ENCODE measurements around the gene RNF215.
"Not testable (repeated sequence)": the region's sequence is repeated elsewhere in the genome, so short reads cannot be mapped to it uniquely, and the experiment has no call there.

Gene RNF215

DNA sequence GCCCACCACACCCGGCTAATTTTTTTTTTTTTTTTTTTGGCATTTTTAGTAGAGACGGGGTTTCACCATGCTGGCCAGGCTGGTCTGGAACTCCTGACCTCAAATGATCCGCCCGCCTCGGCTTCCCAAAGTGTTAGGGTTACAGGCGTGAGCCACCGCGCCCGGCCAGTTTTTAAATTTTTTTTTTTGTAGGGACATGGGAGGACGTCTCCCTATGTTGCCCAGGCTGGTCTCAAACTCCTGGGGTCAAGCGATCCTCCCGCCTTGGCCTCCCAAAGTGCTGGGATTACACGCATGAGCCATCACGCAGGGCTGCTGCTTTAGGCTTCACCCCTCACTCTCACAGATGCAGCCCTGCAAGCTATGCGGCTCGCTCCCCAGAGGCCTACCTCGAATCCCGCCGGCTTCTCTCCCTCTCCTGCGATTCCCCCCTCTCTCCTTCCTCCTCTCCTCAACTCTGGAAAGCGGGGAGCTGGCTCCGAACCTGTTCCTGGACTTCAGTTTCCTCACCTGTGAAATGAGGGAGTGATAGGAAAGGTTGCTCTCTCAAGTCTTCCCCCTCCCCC is 29.5 kb downstream of the RNF215 start:
- no peak for DNase-seq

DNA sequence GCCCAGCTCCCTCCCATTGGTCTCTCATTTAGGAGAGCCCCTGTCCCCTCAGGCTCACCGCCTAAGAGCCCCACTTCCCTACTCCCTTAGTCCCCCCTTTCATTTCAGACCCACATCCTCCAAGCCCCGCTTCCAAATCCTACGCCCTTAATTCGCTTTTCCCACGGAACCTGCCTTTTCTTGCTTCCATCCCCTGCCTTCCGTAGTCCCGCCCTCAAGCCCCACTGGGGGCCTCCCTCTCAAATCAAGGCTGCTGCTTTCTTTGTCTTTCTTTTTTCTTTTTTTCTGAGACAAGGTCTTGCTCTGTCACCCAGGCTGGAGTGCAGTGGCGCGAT is 30.0 kb downstream of the RNF215 start:
- DNase-seq, result no peak

DNA sequence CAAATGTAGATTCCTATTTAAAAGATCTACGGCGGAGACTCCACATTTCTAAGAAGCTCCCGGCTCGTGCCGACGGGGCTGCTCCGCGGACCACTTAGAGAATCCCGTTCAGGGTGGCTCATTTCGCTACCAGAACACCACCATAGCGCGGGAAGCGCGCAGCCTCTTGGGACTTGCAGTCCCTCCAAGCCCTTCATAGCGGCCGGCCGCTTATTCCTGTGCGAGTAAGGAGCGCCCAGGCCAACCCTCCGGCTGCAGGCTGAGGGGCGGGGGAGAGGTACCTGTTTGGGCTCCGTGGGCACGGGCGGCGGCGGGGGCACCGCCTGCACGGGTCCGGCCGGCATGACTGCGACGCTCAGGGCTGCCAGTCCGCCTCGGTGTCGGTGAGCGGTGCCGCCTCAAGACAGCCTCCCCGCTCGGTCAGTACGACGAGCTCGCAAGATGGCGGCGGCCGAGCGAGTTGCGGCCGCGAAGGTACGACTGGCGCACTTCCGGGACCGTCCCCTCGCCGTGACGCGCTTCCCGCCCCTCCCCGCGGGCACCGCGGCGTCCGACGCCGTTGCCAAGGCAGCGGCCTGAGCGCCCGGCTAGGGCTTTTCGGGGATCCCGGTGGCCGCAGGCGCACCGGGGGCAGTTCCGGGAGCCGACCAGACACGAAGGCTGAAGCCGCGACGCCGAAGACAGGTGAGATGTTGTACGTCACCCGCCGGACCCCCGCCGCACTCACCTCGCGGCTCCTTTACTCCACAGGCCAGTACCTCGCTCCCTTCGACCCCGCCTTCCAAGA is 30.6 kb downstream of the RNF215 start, which contains the start of the genes CCDC157 and SF3A1:
TSS of gene CCDC157 (plus strand) at position 559 of the 787 bp plus-strand sequence. CDS start 8,994 bp downstream, outside the sequence.
TSS of gene SF3A1 (minus strand) at position 446 of the 787 bp plus-strand sequence. CDS start at position 344, 102 bp downstream.
- peak; percentile 93 for DNase-seq

DNA sequence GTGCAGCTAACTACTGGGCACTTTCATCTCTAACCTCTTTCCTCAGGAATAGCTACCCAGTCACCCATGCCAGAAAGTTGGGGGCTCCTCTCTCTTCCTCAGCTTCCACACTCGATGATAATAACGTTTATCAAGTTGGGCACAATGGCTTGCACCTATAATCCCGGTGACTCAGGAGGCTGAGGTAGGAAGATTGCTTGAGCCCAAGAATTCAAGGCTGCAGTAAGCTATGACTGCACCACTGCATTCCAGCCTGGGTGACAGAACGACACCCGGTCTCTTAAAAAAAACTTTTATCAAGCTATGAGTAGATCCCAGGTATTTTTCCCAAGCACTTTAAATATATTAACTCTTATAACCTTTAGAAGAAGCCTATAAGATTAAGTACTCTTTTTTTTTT is 32.6 kb downstream of the RNF215 start:
- no peak for DNase-seq

DNA sequence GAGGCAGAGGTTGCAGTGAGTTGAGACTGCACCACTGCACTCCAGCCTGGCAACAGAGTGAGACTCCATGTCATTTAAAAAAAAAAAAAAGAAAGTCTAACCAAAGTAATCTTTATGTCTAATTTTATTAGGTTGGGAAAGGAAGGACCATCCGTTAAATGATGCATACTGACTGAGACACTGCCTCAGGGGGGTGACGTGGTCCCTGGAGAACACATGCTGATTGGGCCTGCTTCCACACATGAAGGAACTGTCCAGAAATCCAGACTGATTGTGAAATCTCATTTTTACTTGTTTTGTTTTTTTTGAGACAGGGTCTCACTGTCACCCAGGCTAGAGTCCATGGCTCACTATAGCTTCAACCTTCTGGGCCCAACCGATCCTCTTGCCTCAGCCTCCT is 36.0 kb downstream of the RNF215 start:
- DNase-seq, result no peak

DNA sequence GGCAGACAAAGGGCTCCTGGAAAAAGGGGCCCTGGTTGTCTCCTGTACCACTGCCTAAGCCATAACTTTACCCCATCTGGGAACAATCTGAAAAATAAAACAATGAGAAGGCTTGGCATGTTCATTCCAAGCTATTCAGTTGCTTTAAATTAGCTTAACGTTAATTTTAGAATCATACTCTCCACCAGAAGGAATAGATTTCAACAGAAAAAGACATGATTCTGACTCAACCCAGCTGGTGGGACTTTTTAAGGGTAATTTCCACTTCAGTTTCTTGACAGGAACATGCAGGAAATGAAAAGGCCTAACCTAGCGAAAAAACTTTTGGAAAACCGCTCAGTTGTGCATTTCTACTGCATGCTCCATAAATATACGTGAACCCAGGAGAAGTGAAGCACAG is 38.4 kb downstream of the RNF215 start:
- no peak for DNase-seq

DNA sequence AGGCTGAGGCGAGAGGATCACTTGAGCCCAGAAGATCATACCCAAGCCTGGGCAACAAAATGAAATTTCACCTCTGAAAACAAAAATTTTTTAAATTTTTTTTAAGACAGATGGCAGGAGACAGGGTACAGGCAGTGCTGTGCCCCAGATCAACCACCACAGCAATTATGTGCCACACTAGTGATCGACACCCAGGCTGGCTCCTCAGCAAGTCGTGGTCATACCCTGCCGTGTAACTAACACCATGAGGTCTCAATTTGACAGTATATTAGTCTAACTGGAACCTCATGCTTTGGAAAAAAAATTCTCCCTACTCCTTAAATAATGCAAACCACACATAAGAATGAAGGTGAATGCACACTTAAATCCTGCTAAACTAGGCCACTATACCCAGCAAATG is 38.8 kb downstream of the RNF215 start:
- DNase-seq, result no peak

DNA sequence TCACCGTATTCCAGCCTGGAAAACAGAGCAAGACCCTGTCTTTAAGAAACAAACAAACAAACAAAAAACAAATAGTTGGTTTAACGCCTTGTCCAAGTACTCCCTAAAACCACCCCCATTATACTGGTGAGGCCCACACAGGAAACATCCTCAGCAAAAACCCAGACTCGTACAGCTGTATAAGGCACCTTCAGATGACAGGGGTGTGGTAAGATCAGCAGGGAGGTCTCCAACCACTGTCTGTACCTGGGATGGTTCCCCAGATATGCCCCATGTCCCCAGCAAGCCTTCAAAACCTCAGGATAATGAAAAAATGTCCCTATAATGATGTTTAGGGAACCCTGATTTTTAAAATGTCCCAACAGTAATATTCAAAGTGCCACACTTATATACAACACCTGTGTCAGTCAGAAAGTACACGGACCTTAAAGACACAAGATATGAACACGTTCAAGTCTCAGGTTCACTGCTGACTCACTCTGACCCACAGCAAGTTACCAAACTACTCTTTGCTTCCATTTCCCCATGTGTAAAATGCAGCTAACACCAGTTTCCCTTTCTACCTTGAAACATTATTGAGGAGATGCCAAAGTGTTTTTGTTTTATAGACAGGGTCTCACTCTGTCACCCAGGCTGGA is 39.8 kb downstream of the RNF215 start:
- no peak for DNase-seq

DNA sequence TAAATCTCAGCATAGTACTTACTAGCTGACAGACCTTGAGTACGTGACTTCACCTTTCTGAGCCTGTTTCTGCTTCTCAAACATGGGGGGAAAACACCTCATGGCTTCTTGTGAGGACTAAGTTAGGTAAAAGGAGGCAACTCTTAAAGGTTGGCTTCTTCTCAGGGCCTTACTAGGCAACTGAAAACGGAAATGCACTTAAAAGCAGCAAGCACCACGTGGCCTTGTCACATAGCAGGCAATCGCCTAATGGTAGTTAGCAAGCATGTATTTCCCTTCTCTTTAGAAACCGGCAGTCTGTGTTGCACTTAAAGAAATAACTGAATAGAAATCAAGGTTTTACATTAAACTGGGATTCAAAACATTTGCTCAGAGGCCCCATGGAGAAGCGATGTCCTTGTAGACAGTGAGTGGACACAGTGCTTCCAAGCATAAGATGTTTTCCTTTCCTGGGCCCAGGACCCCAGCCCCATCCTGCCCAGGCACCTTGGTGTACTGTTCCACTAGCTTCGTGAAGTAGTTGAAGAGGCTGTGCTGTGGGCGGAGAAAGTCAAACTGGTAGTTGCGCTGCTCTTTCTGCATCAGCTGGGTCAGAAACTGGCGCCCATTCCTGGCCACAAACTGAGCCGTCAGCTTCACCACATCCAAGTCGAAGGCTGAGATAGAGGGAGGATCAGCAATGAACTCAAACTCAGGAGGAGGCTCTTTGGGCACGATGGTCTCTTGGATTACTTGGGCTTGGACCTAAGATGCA is 42.6 kb downstream of the RNF215 start:
- DNase-seq, result no peak

DNA sequence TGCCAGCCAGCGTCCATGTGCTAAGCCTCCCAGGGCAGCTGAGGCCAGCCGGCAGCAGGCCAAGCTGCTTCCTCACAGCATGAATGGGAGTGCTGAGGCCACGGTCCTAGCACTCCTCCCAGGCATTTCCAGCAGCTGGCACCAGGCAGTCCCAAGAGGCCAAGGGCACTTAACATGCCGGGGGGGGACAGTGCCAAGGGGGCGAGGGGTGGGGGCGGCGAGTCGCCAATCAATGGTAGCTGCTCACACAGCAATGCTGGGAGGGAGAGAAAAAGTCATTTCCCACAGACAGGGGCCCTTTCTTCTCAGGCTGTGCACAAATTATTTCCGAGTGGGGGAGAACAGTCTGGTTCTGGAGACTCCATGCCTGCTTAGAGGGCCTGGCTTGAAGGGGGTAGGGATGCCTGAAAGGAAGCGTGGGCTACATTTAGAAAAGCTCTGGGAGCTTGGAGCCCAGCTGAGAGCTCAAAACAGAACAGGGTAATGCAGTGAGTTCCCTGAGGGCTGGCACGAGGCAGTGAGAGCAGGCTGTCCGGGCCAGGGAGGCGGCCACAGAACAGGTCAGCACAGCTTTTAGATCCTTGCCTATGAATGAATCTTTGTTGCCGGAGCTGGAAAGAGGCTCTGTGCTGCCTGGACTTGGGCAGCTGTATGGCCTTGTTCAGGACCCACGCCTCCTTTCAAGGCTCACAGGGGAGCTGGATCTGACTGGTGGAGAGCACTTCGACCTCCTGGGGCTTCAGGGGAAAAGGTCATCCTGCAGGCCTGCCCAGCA is 46.1 kb downstream of the RNF215 start:
- DNase-seq, result peak; percentile 82

DNA sequence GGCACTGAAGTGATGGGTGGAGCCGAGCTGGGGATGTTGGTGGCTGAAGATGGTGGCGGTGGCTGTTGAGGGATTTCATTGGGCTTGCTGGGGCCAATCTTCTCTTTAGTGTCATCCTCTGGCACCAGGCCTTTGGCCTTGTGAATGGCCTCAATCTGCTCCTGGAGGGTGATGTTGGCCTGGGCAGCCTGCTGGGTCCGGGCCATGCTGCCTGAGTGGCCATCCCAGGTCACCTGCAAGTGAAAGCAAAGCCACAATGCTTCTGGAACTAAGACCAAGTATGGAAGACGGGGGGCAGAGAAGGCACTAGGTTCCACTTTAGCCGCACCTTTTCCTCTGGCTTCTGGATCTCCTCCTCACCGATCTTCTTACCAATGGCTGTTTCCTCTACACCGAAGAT is 48.4 kb downstream of the RNF215 start:
- no peak for DNase-seq

DNA sequence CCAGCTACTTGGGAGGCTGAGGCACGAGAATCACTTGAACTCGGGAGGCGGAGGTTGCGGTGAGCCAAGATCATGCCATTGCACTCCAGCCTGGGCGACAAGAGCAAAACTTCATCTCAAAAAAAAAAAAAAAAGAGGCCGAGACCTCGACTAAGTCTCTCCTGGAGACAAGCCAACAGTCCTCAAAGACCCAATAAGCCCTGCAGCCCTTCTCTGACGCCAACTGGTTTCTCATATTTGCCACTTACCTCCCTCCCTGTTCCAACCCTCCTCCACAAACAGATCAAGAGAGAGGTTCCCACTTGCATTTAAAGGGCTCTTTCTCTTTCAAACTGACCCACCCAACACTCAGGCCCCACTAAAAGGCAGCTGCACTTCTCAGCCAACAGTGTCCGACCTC is 48.9 kb downstream of the RNF215 start:
- not testable (repeated sequence) for DNase-seq

DNA sequence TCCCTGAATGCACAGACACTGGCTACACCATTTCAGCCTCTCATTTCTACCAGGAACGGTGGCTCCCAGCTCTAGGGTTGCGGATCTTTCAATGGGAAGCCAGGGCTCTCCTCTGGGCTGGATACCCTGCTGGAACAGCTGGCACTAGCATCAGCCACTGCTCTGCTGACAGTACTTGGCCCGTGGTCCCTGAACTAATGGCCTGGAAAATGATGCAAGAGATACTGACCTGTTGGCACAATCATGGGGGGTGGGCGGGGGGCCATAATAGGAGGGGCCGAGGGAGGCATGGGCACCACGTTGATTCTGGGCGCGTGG is 49.8 kb downstream of the RNF215 start:
- DNase-seq, result no peak

DNA sequence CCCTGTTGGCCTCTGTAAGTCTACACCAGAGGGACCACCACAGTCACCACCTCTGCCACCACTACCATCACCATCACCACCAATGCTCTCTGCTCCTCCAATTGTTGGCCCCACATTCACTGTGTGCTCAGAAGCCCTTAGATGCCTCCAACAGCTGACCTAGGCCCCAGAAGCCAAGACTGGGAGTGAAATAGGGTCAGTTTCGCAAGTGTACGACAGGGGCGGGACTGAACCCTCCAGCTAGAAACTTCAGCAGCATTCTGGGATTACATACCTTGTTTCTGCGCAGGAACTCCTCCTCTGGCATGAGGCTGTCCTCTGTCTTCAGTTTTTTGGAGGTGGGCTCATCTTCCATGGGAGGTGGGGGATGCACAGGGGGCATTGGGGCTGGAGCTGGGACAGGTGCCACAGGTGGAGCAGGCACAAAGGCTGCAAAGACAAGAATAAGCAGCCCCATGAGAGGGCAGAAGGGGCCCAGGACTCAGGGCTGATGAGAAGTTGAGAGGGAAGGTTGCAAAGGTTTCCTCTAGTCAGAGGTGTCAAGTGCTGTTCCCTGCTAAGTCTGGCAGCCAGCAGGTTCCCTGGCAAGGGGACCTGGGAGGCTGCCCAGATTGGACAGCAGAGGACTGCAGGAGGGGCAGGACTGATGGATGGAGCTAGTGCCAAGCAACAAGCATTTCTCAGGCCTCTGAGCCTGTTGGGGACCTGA is 50.3 kb downstream of the RNF215 start:
- DNase-seq, result no peak

DNA sequence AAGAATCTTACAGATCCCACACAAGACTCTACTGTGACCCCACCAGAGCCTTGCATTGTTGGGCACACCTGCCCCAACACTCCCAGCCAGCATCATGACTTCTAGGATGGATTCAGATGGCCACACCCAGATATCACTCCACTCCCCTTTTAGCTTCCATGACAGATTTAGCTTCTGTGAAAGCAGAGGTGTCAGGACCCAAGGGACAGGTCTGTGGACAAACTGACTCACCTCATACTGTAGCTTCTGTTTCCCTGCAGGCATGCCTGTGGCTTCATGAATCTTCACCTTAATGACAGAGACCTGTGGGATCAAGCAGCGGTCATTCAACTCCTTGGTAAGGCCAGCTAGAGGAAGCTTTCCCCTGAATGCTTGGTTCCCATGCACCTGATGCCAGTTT is 52.0 kb downstream of the RNF215 start:
- DNase-seq, result no peak

DNA sequence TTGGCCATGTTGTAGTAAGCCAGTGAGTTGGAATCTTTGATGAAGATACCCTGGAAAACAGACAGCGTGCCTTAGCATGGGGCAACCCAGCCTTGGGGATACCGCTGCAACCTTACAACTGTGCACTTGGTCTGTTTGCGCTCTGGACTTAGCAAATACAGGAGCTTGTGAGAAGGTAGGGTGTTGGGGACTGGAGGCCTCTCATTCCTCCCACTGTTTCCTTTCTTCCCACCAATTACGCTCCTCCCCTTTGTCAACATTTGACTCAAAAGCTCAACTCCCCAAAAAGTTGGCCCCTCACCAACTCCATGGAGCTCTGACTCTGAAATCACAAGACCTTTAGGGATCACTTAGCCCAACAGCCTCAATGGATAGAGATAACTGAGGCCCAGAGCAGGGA is 52.6 kb downstream of the RNF215 start:
- no peak for DNase-seq

DNA sequence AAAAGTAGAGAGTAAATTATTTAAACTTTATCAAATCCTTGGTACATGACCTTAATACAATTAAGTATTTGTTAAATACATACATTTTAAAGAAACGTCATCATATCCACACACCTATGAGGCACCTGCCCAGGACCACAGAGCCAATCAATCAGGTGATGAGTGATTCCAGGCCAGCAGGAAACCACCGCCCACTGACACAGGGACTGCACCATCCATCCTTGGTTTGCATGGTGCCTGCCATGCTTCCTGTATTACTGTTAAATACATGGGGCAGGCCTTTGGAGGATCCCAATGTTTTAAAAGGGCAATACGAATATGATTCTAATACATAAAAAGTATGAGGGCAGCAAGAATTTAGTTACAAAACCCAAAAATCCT is 53.5 kb downstream of the RNF215 start:
- no peak for DNase-seq

DNA sequence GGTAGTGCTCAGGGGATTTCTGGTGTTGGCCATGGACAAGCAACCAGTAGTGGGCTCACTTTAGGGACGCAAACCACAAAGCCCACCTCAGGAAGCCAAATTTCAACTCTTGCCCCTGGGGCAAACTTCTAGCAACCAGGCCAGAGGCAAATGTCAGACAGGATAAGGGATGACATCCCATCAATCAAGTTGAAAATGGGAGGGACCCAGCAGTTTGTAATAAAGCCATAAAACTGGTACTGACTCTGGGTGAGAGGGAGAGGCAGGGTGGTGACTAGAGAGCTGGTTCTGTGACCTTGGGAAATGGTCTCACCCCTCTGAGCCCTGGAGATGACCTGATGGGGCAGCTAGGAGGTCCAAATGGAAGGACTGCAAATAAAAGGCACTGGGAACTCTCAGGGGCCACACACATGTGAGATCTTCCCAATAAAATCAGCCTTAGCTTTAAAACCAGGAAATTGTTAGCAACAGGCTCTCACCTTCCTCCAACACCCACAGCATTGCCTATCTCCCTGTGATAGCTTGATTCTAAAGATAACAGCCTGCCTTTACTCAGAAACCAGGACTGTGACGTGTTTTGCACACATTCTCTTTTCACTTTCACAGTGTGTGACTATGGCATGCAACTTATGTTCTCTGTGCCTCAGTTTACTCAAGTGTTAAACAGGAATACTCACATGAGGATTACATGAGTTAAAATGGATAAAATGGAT is 54.1 kb downstream of the RNF215 start:
- no peak for DNase-seq

DNA sequence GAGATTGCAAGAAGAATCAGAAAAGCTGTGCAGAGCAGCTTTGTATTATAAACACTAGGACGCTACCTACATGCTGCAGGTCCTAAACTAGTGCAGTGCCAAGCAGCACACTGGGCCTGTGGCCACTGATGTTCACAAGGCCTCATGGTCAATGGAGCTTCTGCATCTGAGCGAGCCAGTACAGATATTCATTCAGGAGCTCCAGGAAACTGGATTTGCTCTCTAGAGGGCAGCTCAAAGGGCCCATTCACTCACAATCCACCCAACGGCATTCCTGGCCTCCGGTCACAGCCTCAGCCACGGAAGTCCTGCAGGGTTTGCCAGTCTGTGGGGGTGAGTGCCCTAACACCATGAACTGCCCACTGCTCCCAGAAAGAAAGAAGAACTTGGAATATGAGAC is 54.7 kb downstream of the RNF215 start:
- no peak for DNase-seq
